Parathyroid adenoma (tissue), 2 donors: ENCODE results near the gene UNG.

Experiments
- H2AFZ ChIP-seq: fragments of 300-600 bp; sonication (generic); one replicate; pipeline ENCODE4 v1.7.0; 2017; ENCODE audit warnings: antibody characterized with exemption, mild to moderate bottlenecking
- H3K27ac ChIP-seq: fragments of 300-600 bp; sonication (generic); one replicate; pipeline ENCODE4 v1.7.0; 2017
- H3K27me3 ChIP-seq: fragments of 300-600 bp; sonication (generic); one replicate; pipeline ENCODE4 v1.7.0; 2017; ENCODE audit warnings: low read length; ENCODE audit not compliant: control insufficient read depth, insufficient read depth
- H3K36me3 ChIP-seq: fragments of 300-600 bp; sonication (generic); one replicate; pipeline ENCODE4 v1.7.0; 2017; ENCODE audit warnings: low read length; ENCODE audit not compliant: control insufficient read depth, insufficient read depth
- H3K4me1 ChIP-seq: fragments of 300-600 bp; sonication (generic); one replicate; pipeline ENCODE4 v1.7.0; 2017; ENCODE audit warnings: control low read depth
- H3K4me2 ChIP-seq: fragments of 300-600 bp; sonication (generic); one replicate; pipeline ENCODE4 v1.7.0; 2017; ENCODE audit warnings: low read length
- H3K4me3 ChIP-seq: fragments of 300-600 bp; sonication (generic); one replicate; pipeline ENCODE4 v1.7.0; 2017; ENCODE audit warnings: low read depth, low read length
- H3K79me2 ChIP-seq: fragments of 300-600 bp; sonication (generic); one replicate; pipeline ENCODE4 v1.7.0; 2017; ENCODE audit warnings: control low read depth
- H3K9ac ChIP-seq: fragments of 300-600 bp; sonication (generic); one replicate; pipeline ENCODE4 v1.7.0; 2017; ENCODE audit warnings: mild to moderate bottlenecking
- H3K9me3 ChIP-seq: fragments of 300-600 bp; sonication (generic); one replicate; pipeline ENCODE4 v1.7.0; 2017; ENCODE audit warnings: low read length; ENCODE audit not compliant: control insufficient read depth
- TF ChIP-seq, protein P1 (sequence below): fragments of 300-600 bp; sonication (generic); IDR thresholded peaks from one replicate; pipeline ENCODE4 v1.7.0; 2017; ENCODE audit warnings: antibody characterized with exemption, mild to moderate bottlenecking
- donor health status: primary hyperparathyroidism.

UNG gene

GRCh38 chr12:109058773-109059172 is 38.6 kb upstream of the UNG start:
- Histone ChIP-seq H3K36me3 (no peaks in the 10 kb centered on the region), H3K4me3 (no peak overlapping the region), H3K4me2 (no peak overlapping the region), H3K9ac (no peak overlapping the region), H3K27ac (no peak overlapping the region), H3K27me3 (no peaks in the 10 kb centered on the region), H2AFZ (no peak overlapping the region), H3K79me2 (peaks cover 4% of the 10 kb centered on the region), H3K9me3 (no peaks in the 10 kb centered on the region), H3K4me1 (no peaks in the 10 kb centered on the region)
- TF ChIP-seq, protein P1, sequence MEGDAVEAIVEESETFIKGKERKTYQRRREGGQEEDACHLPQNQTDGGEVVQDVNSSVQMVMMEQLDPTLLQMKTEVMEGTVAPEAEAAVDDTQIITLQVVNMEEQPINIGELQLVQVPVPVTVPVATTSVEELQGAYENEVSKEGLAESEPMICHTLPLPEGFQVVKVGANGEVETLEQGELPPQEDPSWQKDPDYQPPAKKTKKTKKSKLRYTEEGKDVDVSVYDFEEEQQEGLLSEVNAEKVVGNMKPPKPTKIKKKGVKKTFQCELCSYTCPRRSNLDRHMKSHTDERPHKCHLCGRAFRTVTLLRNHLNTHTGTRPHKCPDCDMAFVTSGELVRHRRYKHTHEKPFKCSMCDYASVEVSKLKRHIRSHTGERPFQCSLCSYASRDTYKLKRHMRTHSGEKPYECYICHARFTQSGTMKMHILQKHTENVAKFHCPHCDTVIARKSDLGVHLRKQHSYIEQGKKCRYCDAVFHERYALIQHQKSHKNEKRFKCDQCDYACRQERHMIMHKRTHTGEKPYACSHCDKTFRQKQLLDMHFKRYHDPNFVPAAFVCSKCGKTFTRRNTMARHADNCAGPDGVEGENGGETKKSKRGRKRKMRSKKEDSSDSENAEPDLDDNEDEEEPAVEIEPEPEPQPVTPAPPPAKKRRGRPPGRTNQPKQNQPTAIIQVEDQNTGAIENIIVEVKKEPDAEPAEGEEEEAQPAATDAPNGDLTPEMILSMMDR: no peak

DNA sequence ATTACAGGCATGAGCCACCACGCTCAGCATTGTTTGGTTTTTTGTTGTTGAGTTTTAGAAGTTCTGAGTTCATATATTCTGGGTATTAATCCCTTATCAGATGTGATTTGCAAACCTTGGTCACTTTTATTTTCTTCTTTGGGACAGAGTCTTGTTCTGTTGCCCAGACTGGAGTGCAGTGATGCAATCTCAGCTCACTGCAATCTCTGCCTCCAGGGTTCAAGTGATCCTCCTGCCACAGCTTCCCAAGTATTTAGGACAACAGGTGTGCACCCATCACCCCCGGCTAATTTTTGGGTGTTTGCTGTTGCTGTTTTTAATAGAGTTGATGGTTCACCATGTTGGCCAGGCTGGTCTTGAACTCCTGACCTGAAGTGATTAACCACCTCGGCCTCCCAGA is 33.3 kb upstream of the UNG start:
- Histone ChIP-seq H3K4me2 (no peak overlapping the region), H3K27me3 (no peaks in the 10 kb centered on the region), H3K4me1 (no peaks in the 10 kb centered on the region), H3K9me3 (no peaks in the 10 kb centered on the region), H3K36me3 (no peaks in the 10 kb centered on the region), H3K9ac (no peak overlapping the region), H2AFZ (no peak overlapping the region), H3K4me3 (no peak overlapping the region), H3K27ac (no peak overlapping the region), H3K79me2 (no peaks in the 10 kb centered on the region)
- TF ChIP-seq, protein P1: no peak

DNA sequence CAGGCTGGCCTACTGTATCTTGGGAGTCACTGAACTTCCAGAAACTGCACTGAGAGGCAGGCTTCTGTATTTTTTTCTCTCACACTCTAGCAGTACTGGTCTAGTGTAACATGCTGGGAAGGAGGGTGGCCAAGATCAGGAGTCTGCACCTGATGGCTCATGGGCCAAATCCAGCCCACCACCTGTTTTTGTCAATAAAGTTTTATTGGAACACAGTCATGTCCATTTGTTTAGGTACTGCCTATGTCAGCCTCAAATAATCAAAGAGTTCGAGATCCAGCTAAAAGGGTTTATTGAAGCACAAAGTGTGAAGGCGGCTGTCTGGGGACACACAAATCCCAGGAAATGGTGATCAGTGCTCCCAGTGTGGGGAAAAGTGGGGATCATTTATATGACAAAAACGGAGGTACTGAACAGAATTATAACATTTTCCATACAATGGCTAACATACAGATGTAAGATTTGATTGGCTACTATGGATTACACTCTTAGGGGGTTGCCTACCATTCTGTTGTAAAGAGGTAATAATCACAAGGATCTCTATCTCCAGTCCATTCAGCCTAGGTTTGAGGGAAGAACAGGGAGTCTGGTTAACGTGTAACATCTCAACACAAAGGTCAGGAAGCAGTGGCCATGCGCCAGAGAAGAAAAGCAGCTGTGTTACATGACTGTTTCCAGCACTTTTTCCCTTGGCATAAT is 32.1 kb upstream of the UNG start:
- H3K27me3 ChIP-seq: no peaks in the 10 kb centered on the region

GRCh38 chr12:109065853-109066193 is 31.6 kb upstream of the UNG start:
- H3K4me3 ChIP-seq: no peak overlapping the region
- TF ChIP-seq, protein P1: no peak
- no peak overlapping the region for H3K9ac ChIP-seq
- no peaks in the 10 kb centered on the region for H3K9me3 ChIP-seq
- H3K4me2 ChIP-seq: no peak overlapping the region
- H3K79me2 ChIP-seq: no peaks in the 10 kb centered on the region
- H2AFZ ChIP-seq: no peak overlapping the region
- H3K27me3 ChIP-seq: no peaks in the 10 kb centered on the region
- H3K4me1 ChIP-seq: no peaks in the 10 kb centered on the region
- no peaks in the 10 kb centered on the region for H3K36me3 ChIP-seq
- H3K27ac ChIP-seq: no peak overlapping the region

More for the DNA sequence above, 32.1 kb upstream of the UNG start:
- Histone ChIP-seq H3K4me2 (no peak overlapping the region), H3K36me3 (no peaks in the 10 kb centered on the region), H3K27ac (no peak overlapping the region), H3K9me3 (no peaks in the 10 kb centered on the region), H3K79me2 (no peaks in the 10 kb centered on the region), H2AFZ (no peak overlapping the region), H3K9ac (no peak overlapping the region), H3K4me1 (no peaks in the 10 kb centered on the region), H3K4me3 (no peak overlapping the region)
- TF ChIP-seq, protein P1: no peak
